Measurements from ENCODE around the gene ALDH1A2.

ALDH1A2 gene

GRCh38 chr15:57943171-57943570 lies 122.3 kb downstream of the ALDH1A2 start:
- DNase-seq (ENCODE audit: low spot score): no peak

DNA sequence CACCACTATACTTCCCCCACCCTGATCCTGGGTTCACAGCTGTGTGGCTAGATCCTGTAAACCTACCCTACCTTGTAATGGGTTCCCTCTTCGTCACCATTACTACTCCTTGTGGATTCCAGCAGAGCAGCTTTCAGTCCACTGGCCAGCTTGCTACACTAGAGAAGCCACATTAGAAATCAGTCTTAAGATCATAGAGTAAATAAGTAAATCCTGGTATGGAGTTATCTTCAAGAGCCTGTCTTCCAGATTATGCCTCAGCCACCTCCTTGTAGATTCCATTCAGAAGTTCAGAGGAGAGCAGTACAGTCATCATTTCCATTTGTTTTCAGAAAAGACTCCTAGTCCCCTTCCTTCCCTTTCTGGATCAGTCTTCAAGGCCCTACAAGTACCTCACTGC lies 123.7 kb downstream of the ALDH1A2 start:
- DNase-seq (ENCODE audit: low spot score): no peak

GRCh38 chr15:57932348-57932747 lies 133.2 kb downstream of the ALDH1A2 start:
- DNase-seq (ENCODE audit: low spot score): no peak

GRCh38 chr15:57931570-57931969 lies 133.9 kb downstream of the ALDH1A2 start:
- no peak for DNase-seq (ENCODE audit: low spot score)

GRCh38 chr15:57927091-57927631 lies 138.3 kb downstream of the ALDH1A2 start:
- no peak for DNase-seq (ENCODE audit: low spot score)

DNA sequence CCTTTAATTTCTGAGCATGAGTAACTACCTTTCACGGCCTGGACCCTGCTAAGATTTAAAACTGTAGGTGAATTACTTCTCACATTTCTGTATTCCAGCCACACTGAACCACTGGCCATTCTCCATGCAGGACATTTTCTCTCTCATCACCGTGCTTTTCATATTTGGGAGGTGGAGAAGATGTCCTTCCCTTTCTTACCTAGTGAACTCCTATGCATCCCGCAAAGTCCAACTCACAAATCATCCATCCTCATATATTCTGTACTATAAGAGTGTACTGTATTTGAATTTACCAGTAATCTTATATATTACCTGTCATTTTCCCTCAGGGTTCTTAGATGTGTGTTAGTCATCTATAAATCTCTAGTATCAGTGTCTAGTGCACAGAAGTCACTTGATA lies 139.9 kb downstream of the ALDH1A2 start:
- DNase-seq (ENCODE audit: low spot score): no peak

DNA sequence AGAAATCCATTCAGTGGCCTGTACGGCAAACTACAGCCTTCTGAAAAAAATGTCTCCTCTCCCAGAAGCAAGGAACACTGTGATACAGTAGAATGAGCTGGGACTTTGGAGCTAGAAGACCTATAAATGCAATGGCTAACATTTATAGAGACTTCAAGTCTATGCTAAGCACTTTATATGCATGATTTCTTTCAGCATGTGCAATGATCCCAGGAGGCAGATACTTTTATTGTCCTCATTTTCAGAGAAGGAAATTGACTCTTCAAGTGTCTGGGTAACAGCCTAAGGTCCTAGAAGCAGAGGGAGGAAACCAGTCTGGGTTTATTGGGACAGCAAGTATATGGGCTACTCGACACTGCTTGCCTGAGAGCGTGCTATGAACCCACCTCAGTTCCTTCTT lies 140.9 kb downstream of the ALDH1A2 start:
- no peak for DNase-seq (ENCODE audit: low spot score)

GRCh38 chr15:57923750-57924149 lies 141.8 kb downstream of the ALDH1A2 start:
- no peak for DNase-seq (ENCODE audit: low spot score)

- DNase-seq (ENCODE audit: low spot score): no peak
Measured at GRCh38 chr15:57923306-57923705, 142.2 kb downstream of the ALDH1A2 start.

GRCh38 chr15:57922776-57923175 lies 142.7 kb downstream of the ALDH1A2 start:
- DNase-seq (ENCODE audit: low spot score): no peak

- no peak for DNase-seq (ENCODE audit: low spot score)
Measured at GRCh38 chr15:57921371-57921770, 144.1 kb downstream of the ALDH1A2 start.

- no peak for DNase-seq (ENCODE audit: low spot score)
Measured at GRCh38 chr15:57920911-57921310, 144.6 kb downstream of the ALDH1A2 start.

- DNase-seq (ENCODE audit: low spot score): no peak
Measured at GRCh38 chr15:57919754-57920153, 145.8 kb downstream of the ALDH1A2 start.

DNA sequence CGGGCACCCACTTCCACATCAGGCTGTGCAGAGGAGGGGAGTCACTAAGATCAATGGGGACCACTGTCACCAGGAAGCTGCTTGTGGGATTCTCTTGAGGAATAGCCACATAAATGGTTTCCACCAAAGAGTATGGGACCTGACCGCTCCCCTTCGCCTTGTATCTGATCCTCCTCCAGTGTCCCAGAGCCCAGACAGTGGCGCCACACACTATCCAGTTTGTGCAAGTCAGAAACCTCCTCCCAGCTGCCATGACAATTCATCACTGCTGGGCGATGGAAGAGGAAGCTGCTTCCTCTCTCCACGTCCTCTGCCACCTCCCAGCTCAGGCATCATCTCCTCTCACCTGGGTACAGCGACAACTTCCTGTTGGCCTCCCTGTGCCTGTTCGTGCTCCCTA lies 147.5 kb downstream of the ALDH1A2 start:
- no peak for DNase-seq (ENCODE audit: low spot score)

DNA sequence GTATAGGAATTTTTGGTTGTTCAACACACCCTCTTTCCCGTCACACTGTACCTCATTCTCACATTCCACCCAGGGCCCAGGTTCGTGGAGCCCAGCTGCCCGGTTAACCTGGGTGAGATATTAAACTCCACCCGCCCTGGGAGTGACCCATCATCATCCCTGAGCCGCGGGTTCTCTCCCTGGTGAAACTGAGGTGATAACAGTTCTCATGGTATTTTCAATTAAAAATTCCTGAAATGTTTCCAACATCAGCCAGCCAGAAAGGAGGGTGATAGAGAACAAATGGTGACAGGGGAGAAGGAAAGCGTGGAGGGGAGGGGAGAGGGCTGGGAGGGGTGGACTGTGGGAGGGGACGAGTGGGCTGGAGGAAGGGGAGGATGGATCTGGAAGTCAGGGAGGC lies 148.8 kb downstream of the ALDH1A2 start:
- DNase-seq (ENCODE audit: low spot score): no peak

DNA sequence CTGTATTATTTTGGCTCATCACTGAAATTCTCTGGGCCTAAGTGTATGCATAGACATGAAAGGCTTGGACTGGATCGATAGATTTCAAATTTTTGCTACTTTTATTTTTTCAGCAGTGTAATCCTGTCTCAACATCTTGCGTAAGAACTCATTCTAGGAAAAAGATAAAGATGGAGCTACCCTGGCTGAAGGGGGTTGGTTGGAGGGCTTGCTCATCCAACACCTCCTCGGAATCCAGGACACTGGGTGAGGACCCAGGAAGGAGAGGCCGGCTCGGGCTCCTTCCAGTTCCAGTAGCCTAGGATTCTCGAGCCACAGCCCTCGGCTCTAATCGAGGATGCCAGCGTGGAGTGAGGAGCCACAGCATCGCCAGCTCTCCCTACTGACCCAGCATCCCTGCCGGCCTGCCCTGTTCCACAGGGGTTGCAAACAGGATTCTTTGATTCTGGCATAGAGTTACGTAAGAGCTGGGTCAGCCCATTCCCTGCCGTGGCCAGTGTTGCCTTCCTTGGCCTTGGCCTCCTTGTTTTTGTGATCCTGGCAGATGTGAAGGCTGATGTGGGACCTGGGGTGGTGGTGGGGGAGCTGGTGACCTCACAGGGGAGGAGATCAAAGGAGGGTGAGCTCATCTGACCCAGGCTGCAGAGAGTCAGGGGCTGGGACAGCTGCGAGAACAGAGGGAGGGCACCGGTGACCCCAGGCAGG lies 149.5 kb downstream of the ALDH1A2 start:
- no peak for DNase-seq (ENCODE audit: low spot score)

DNA sequence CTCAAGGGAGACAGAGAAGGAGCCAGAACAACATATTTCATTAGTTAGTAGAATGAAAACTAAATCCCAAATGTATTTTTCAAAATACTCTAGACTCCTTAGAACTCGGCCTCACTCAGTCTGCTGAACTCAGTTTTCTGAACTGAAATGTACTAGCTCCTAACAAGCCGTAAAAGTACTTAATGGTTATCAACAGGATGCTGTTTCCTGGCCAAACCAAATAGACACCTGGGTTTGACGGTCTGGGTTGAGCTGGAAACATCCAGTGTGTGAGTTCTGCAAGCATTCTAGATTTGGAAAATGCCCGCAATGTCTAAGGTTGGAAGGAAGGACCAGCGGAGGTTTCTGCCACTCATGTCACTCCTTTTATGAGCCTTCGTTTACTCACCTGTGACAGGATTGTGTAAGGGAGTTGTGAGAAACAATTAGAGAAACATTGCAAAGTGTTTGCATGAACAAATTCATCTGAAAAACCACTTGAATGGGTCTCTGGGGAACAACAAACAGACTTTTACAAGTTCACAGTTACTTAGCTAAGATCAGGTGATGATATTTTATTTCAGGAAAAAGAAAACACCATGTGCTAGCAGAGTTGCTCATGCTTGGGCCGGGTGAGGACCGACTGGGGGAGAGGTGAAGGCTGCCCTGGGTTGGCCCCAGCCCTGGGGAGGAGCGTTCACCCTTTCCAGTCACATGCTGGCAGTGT lies 151.0 kb downstream of the ALDH1A2 start:
- no peak for DNase-seq (ENCODE audit: low spot score)

- no peak for DNase-seq (ENCODE audit: low spot score)
Measured at GRCh38 chr15:57911247-57911646, 154.3 kb downstream of the ALDH1A2 start.

- no peak for DNase-seq (ENCODE audit: low spot score)
Measured at GRCh38 chr15:57910672-57911071, 154.8 kb downstream of the ALDH1A2 start.

DNA sequence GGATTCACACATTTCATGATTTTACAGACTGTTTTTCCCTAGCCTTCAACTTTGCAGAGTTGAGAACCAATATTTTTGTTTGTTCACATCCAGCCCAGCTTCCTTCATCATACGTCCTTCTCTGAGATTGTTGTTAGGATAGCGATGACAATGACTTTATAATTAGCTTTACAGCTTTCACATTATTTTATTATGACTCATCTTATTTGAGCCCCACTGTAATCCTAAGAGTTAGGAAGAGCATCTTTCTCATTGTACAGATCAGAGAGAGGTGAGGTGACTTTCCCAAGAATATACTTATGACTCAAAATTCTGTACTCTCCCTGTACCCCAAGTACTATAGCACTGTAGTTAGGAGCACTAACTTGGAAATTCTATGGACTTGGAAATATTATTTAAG lies 156.1 kb downstream of the ALDH1A2 start:
- no peak for DNase-seq (ENCODE audit: low spot score)

DNA sequence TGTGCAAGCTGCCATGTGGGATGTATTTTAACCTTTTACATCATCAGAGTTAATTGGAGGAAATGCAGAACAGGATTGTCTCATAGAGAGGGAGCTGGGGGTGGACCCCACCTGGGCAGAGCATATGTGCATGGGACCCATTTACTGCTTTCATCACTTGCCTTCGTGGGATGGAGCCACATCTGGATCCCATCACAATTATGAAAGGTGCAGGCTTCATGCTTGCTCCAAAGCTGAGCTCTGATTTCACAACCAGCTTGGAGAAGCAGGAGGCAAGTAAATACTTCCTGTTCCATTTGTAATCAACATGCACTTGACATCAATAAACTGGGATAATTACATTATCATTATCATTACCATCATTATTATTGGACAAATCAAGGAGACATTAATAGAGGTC lies 161.9 kb downstream of the ALDH1A2 start:
- no peak for DNase-seq (ENCODE audit: low spot score)
